ENCODE measurements around the gene DLEC1. TPM values are rescaled to one million over a fixed set of nuclear protein-coding genes. Genes with fewer than 3 reads are reported as not detected.

Gene DLEC1
- total RNA-seq, 2 experiments from 2014 or later: 0.19 to 0.46 TPM

DNA sequence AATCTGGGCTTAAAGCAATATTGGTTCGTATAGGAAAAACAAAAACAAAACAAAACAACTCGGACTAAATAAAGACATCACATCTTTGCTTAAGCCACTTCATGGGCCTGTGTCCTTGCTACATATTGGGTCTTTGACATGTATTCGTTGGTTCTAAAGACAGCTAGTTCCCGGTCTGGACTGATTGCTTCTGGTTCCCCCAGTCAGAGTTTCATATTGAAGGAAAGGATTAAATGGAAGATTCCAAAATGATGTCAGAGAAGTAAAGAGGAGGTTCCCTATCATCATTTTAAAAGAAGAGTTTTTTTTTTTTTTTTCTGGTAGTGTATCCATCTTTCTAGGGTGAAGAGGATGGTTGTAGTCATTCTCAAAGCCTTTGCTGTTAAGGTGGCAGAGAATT lies 128.6 kb downstream of the DLEC1 start:
- Mint-ChIP-seq H3K36me3 (ENCODE audit: low read depth) (peaks cover 16% of the 10 kb centered on the region), H3K9me3 (ENCODE audit: low read depth) (no peaks in the 10 kb centered on the region), H3K27me3 (no peaks in the 10 kb centered on the region), H3K27ac (no peak overlapping the region), H3K4me3 (peak overlapping the region; percentile 92), H3K4me1 (peaks cover 63% of the 10 kb centered on the region)
- ChIA-PET CTCF (no interaction called here), POLR2A (interaction anchor here (0.8 kb wide), 1 partner anchor 31 kb away, joined by 4 read pairs; the partner anchor contains the start of gene ACAA1)
- no peak for DNase-seq
- intact Hi-C loops (cut with DNase I, micrococcal nuclease): loop anchor here (5.0 to 10.0 kb wide), 3 partner anchors 133 to 1097 kb away; partner anchors contain the start of genes DLEC1 (in 1 of the 2), SCN11A (in 1 of the 2) and WDR48 (in 1 of the 2)
- ATAC-seq: no peak

DNA sequence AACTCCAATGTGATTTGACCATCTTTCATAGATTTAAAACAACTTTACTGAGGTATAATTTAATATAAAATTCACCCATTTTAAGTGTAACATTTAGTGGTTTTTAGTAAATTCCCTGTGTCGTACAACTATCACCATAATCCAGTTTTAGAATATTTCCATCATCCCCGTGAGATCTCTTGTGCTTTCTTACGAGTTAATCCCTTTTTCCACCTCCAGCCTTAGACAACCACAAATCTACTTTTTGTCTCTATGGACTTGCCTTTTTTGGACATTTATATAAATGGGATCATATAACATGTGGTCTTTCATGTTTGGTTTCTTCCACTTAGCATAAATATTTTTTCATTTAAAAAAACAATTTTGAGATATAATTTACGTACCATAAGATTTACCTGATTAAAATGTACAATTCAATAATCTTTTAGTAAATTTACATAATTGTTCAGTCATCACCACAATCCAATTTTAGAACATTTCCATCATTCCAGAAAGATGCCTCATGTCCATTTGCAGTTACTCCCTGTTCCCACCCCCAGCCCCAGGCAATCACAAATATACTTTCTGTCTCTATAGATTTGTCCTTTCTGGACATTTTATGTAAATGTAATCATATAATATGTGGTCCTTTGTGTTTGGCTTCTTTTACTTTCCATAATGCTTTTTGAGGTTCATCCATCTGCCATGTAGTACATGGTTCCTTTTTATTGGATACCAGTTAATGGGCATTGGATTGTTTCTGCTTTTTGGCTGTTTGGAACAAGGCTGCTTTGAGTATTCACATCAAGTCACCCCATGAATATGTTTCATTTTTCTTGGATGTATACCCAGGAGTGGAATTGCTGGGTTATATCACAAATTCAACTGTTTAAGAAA lies 129.4 kb downstream of the DLEC1 start:
- intact Hi-C loops (cut with DNase I, micrococcal nuclease): loop anchor here (2.0 to 10.0 kb wide), 5 partner anchors 36 to 1096 kb away; partner anchors contain the start of genes DLEC1 (in 1 of the 2), EXOG (in 1 of the 2), SCN11A (in 1 of the 2) and WDR48 (in 1 of the 2)
- Mint-ChIP-seq H3K36me3 (ENCODE audit: low read depth) (peaks cover 16% of the 10 kb centered on the region), H3K27me3 (no peaks in the 10 kb centered on the region), H3K4me3 (peak overlapping the region; percentile 14), H3K4me1 (peaks cover 71% of the 10 kb centered on the region), H3K27ac (no peak overlapping the region), H3K9me3 (ENCODE audit: low read depth) (no peaks in the 10 kb centered on the region)
- POLR2A ChIA-PET: no interaction called here
- CTCF ChIA-PET: no interaction called here
- no peak for DNase-seq
- ATAC-seq: no peak

DNA sequence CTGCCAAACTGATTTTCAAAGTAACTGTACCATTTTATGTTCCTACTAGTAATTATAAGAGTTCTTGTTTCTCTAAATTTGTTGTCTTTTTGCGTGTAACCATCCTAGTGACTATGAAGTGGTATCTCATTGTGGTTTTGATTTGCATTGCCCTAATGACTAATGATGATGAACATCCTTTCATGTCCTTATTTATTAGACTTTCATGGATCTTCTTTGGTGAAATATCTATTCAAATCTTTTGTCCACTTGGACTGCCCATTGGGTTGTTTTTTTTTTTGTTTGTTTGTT lies 130.0 kb downstream of the DLEC1 start:
- H3K4me3 Mint-ChIP-seq: peak overlapping the region; percentile 14

DNA sequence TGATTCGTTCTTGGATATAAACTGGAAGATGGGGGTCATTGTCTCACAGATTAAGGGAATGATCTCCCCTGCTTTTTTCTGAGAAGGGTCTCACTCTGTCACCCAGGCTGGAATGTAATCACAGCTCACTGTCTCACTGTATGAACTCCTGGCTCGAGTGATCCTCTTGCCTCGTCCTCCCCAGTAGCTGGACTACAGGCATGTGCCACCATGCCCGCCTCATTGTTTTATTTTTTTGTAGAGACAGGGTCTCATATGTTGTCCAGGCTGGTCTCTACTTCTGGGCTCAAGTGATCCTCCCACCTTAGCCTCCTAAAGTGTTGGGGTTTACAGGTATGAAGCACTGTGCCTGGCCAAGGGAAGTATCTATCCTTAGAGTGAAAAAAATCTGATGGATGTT lies 131.7 kb downstream of the DLEC1 start:
- DNase-seq: no peak
- H3K4me3 Mint-ChIP-seq: no peak overlapping the region
- ATAC-seq: no peak
- intact Hi-C loops (cut with DNase I, micrococcal nuclease): no loop called here
- ChIA-PET CTCF (interaction anchor here (1.4 kb wide), 1 partner anchor 22 kb away, joined by 4 read pairs; no protein-coding TSS in a partner anchor), POLR2A (interaction anchor here (0.6 kb wide), 2 partner anchors 24 to 163 kb away, joined by 3 read pairs; no protein-coding TSS in a partner anchor)
- H3K27ac Mint-ChIP-seq: no peak overlapping the region
- no peaks in the 10 kb centered on the region for H3K27me3 Mint-ChIP-seq
- peaks cover 16% of the 10 kb centered on the region for H3K36me3 Mint-ChIP-seq (ENCODE audit: low read depth)
- no peaks in the 10 kb centered on the region for H3K9me3 Mint-ChIP-seq (ENCODE audit: low read depth)
- peaks cover 84% of the 10 kb centered on the region for H3K4me1 Mint-ChIP-seq

More for the DNA sequence above, 130.0 kb downstream of the DLEC1 start:
- no peaks in the 10 kb centered on the region for H3K9me3 Mint-ChIP-seq (ENCODE audit: low read depth)
- DNase-seq (no peak), ATAC-seq (no peak)
- H3K27ac Mint-ChIP-seq: no peak overlapping the region
- H3K4me1 Mint-ChIP-seq: peaks cover 76% of the 10 kb centered on the region
- peaks cover 16% of the 10 kb centered on the region for H3K36me3 Mint-ChIP-seq (ENCODE audit: low read depth)
- POLR2A ChIA-PET: no interaction called here
- intact Hi-C loops (cut with DNase I, micrococcal nuclease): loop anchor here (2.0 to 10.0 kb wide), 5 partner anchors 36 to 1096 kb away; partner anchors contain the start of genes DLEC1 (in 1 of the 2), EXOG (in 1 of the 2), SCN11A (in 1 of the 2) and WDR48 (in 1 of the 2)
- CTCF ChIA-PET: no interaction called here
- no peaks in the 10 kb centered on the region for H3K27me3 Mint-ChIP-seq

DNA sequence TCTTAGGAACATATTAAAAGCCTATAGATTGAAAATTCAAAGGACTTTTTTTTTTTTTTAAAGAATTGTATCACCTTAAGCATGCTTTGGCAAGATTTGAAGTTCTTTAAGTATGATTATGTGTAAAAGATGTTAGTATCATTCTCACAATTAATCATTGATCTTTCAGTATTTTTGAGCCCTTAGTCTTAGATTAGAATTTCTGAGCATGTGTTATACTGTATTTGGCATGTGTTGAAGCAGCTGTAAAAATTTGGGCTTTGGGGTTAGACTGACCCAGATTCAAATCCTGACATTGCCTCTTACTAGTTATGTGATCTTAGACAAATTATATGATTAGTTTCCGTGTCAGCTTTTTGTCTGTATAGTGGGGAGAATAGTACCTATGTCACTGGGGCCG lies 132.6 kb downstream of the DLEC1 start:
- peaks cover 12% of the 10 kb centered on the region for H3K36me3 Mint-ChIP-seq (ENCODE audit: low read depth)
- H3K9me3 Mint-ChIP-seq (ENCODE audit: low read depth): no peaks in the 10 kb centered on the region
- DNase-seq: no peak
- H3K4me1 Mint-ChIP-seq: peaks cover 82% of the 10 kb centered on the region
- H3K4me3 Mint-ChIP-seq: no peak overlapping the region
- peak; percentile 10 for ATAC-seq
- intact Hi-C loops (cut with DNase I, micrococcal nuclease): no loop called here
- CTCF ChIA-PET: interaction anchor here (0.9 to 2.6 kb wide), 3 partner anchors 8 to 26 kb away, joined by 4 to 6 read pairs (median 4); no protein-coding TSS in a partner anchor
- H3K27ac Mint-ChIP-seq: no peak overlapping the region
- H3K27me3 Mint-ChIP-seq: no peaks in the 10 kb centered on the region
- POLR2A ChIA-PET: interaction anchor here (0.6 kb wide), 1 partner anchor 25 kb away, joined by 3 read pairs; no protein-coding TSS in a partner anchor

Other genes with a start within 250 kb of the DLEC1 start
- gene CTDSPL, start 177.3 kb upstream of the DLEC1 start, total RNA-seq: 1 to 10 TPM; 3.9 to 5.3 TPM
- gene VILL, start 48.4 kb upstream of the DLEC1 start, total RNA-seq: 10 to 100 TPM in 1 of 2 experiments, 1 to 10 TPM in 1; 9.2 to 12.1 TPM
- gene PLCD1, start 9.6 kb upstream of the DLEC1 start, total RNA-seq: 10 to 100 TPM; 10.9 to 13.5 TPM
- 10 to 100 TPM; 52.2 to 64.6 TPM for gene ACAA1, start 97.9 kb downstream of the DLEC1 start, total RNA-seq
- gene MYD88, start 99.5 kb downstream of the DLEC1 start, total RNA-seq: 10 to 100 TPM; 32.8 to 33.1 TPM
- 10 to 100 TPM; 53.7 to 56.0 TPM for gene OXSR1, start 126.3 kb downstream of the DLEC1 start, total RNA-seq
- gene SLC22A13, start 226.6 kb downstream of the DLEC1 start, total RNA-seq: under 1 TPM; 0.21 TPM
- not detected for gene SLC22A14, start 243.1 kb downstream of the DLEC1 start, total RNA-seq